Skin of body (tissue), 2 donors: ENCODE measurements around the gene EMILIN2. TPM values are rescaled to one million over a fixed set of nuclear protein-coding genes. Genes with fewer than 3 reads are reported as not detected.

Source experiments
- DNase-seq: peaks from one replicate; lab custom pipeline; 2025; lab: John Stamatoyannopoulos, UW
- total RNA-seq: library from RNA; depleted of rRNA; stranded (reverse); fragments of >200 nt; gene quantifications from one replicate; pipeline ENCODE4 v1.2.3, GENCODE V29; 2014

The EMILIN2 gene
- total RNA-seq, 1 donor from 2014 or later = 37.6 TPM

GRCh38 chr18:2872095-2872494, 25.3 kb downstream of the EMILIN2 start:
- DNase-seq = no peak

DNA sequence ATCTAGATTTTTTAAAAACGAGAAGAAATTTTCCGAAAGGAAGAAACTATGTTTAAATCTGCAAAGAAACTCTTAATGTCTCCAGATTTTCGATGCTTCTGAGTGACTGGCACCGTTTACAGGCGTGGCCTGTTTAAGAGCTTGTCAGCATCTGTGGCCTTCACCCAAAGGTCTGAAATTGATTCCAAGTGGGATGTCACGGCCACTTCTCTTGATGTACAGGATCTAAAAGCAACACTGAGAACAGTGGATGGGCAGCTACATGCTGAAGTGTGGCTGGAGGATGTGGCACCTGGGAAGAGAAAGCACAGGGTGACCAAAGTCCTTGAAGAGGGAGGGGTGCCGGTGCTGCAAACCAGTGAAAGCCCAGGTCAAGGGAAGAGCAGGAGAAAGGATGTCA, 28.0 kb downstream of the EMILIN2 start:
- no peak for DNase-seq

GRCh38 chr18:2878656-2879330, 32.0 kb downstream of the EMILIN2 start:
- no peak for DNase-seq

DNA sequence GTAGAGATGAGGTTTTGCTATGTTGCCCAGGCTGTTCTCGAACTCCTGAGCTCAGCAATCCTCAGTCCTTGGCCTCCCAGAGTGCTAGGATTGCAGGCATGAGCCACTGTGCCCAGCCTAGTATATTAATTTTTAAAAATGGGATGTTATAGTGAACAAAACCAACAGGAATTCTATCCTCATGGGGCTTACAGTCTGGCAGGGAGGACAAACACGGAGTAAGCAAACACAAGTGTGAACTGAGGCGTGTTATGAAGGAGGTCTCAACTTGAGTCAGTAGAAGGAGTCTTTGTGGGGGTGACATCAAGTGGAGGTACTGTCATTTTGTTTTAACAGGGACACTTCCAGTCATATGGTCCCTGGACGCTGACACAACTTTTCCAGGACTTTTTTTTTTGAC, 33.1 kb downstream of the EMILIN2 start:
- DNase-seq = no peak

- no peak for DNase-seq
Measured at GRCh38 chr18:2880473-2880872, 33.7 kb downstream of the EMILIN2 start.

DNA sequence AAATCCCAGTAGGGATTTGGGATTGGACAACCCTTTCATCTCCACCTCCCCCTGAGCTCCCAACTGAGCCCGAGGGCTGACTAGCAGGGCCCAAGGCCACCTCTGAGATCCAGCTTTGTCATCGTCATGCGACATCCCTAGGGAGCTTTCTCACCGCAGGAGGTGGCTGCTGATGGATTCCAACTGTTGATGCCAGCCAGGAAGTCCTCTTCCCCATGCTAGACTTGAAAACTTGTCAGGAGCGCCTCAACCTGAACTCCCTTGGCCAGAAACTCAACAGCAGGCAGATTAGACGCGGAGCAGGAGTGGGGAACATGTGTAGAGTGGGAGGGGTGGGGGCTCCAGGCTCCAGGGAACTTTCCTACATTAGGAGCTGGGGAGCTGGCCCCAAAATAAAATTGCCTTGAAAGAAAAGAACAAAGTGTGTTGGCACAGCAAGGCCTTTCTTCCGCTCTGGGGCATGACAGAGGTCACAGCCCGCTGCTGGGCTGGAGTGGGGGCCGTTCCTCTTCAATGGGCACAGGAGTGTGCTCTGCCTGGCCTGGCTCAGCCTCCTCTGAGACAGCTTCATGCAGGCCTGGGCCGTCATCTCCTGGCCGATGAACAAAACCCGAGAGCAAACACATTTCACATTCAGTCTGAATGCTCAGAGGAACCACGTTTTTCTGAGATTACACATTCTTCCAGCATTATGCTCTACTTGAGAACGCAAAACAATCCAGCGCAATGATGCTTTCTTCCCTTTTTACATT, 34.5 kb downstream of the EMILIN2 start:
- peak; percentile 96 for DNase-seq

DNA sequence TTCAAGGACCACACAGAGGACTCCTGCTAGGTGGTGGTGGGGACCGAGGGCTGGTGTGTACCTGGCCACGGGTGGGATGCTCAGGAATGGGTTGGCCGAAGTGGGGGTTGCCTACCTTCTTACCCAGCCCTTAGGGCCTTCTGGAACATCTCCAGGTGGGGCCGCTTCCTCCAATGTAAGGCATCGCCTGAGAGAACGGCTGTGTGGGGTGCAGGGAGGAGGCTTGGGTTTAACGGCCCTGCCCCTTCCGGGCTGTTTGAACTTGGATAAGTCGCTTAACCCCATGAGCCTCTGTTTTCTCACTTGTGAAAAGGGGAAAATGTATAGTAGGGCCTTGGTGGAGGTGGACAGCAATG, 35.0 kb downstream of the EMILIN2 start:
- no peak for DNase-seq

DNA sequence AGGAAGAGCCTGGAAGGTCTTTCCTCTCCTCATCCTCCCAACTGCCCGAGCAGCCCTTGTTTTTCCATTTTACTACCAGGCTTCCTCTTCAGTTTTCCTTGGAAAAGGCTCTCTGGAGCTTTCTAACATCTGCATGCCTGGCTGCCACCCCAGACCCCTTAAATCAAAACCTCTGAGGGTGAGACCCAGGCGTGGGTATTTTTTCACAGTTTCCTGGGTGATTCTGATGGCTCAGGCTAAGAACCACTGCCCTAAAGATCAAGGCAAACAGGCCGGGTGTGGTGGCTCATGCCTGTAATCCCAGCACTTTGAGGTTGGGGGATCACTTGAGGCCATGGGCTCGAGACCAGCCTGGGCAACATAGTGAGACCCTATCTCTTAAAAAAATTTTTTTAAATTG, 35.4 kb downstream of the EMILIN2 start:
- no peak for DNase-seq

DNA sequence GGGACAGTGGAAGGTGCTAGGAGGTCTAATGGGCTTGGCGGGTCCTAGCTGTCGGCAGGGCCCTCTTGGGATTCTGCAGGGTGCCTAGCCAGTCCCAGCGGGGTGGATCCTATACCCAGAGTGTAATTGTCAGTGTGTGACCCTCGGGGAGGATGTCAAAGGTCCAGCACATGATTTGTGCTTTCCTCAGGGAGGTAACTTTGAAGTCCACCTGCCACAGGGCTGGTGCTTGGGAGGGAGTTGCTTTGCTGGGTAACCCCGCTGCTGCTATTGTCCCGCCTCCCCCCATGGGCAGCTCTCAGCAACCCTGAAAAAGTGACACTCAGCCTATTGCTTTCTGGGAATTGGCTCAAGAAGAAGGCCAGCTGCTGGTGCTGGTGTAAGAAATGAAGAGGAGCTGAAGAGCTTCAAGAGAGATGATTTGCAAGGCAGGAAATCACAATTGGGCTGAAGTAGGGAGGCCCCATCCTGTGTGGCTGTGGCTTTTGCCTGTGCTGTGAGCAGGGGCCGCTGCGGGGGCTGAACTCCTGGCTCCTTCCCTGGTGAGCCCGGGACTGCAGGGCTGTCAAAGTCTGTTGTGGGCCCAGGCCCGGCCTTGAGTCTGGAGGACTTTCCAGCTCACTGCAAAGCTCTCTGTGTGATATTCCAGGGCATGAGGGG, 36.4 kb downstream of the EMILIN2 start:
- DNase-seq = peak; percentile 51

GRCh38 chr18:2884706-2885285, 38.0 kb downstream of the EMILIN2 start:
- no peak for DNase-seq

GRCh38 chr18:2887470-2887869, 40.7 kb downstream of the EMILIN2 start:
- DNase-seq = no peak

GRCh38 chr18:2889761-2890192, 43.0 kb downstream of the EMILIN2 start:
- DNase-seq = no peak

- DNase-seq = no peak
Measured at GRCh38 chr18:2890606-2891005, 43.8 kb downstream of the EMILIN2 start.

- DNase-seq = no peak
Measured at GRCh38 chr18:2891526-2892431, 45.0 kb downstream of the EMILIN2 start.

DNA sequence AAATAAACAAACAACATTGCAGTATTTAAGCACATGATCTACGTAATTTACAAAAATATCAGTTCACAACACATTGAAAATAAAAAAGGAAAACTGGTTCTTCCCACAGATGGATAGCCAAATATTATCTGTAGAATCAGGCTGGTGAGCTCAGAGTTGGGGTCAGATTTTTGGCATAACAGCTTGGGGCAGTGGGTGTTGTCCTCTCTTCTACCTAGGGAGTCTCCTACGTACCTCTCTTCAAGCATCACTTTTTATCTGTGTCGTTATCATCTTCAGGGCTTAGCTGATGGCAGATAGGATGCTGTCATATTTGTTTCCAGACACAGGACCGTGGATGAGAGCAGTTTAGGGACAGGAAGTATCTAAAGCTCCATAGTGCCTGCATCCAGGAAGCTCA, 46.2 kb downstream of the EMILIN2 start:
- DNase-seq = no peak

- DNase-seq = no peak
Measured at GRCh38 chr18:2893676-2894075, 46.9 kb downstream of the EMILIN2 start.

- no peak for DNase-seq
Measured at GRCh38 chr18:2894131-2894840, 47.5 kb downstream of the EMILIN2 start.

DNA sequence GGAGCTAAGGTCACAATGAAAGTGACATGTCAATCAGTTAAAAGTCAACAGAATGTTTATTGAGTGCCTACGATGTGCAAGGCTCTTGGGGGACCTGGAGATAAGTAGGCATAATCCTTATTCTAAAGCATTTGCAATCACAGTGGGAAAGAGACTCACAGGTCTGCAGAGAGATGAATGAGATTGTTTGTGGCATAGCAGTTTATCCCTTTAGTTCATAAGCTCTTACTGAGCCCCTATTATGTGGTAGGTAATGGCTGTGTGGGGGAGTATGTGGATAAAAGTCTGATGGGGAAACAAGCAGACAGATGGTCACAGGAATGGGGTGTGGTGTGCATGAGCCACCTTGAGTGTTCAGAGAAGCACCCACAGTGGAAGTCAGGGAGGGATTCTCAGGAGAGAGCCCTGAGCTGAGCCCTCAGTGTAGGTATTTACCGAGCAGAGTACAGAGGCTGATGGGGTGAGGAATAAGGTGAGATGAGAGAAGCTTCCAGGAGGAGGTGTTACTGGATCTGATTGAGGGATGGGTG, 48.1 kb downstream of the EMILIN2 start:
- no peak for DNase-seq

DNA sequence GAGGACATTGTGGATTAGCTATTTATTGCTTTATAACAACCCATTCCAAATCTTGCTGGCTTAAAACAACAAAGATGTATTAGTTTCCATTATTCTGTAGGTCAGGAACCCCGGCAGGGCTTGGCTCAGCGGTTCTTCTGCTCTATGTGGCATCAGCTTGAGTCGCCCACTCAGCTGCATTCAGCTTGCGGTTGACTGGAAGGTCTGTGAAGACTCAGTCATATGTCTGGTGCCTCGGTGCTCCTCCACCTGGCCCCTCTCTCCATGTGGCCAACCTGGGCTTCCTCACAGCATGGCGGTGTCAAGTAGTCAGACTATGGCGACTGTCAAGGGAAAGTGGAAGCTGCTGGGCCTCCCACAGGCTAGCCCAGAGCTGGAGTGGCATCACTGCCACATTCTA, 48.6 kb downstream of the EMILIN2 start:
- no peak for DNase-seq

DNA sequence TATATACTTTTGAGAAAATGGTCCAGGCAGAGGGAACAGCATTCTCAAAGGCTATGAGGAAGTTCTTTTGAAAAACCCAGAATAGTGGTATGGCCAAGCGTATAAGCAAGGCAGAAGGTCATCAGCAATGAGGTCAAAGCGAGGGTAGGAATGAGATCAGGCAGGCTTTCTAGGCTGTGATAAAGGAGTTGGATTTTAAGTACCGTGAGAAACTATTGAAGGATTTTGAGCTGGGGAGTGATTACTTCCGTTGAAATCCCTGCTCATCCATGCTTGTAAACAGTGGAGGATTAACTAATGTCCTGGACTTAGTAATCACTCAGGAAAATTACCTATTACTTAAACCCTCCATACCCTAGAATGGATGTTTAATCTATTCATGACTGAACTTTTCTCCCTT, 50.2 kb downstream of the EMILIN2 start:
- no peak for DNase-seq
